Body of pancreas (tissue), 4 donors: ENCODE measurements around the gene GULP1.

Experiments used
- POLR2A ChIP-seq, 3 donors: fragments of 450-650 bp; IDR thresholded peaks; one replicate each; pipeline ENCODE4 v1.6.1; 2016; ENCODE audit warnings: antibody characterized with exemption in 3 of 3, mild to moderate bottlenecking in 2 of 3
- TF ChIP-seq, protein P1 (sequence below), 7 experiments: fragments of 450-650 bp in 4 of 7; fragments of 200-600 bp in 3 of 7; sonication (generic) in 3 of 7; IDR thresholded peaks; one replicate each; pipeline ENCODE4 v1.5.1; 2016 to 2019; ENCODE audit warnings: antibody characterized with exemption in 7 of 7

DNA sequence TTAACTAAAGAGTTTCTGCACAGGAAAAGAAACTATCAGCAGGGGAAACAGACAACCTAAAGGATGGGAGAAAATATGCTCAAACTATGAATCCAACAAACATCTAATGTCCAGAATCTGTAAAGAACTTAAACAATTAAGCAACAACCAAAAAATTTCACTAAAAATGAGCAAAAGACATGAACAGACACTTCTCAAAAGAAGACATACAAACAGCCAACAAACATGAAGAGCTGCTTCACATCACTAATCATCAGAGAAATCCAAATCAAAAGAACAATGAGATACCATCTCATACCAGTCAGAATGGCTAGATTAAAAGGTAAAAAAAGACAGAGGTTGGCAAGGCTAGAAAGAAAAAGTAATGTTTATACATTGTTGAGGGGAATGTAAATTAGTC is 8.8 kb upstream of the GULP1 start:
- TF ChIP-seq, protein P1, sequence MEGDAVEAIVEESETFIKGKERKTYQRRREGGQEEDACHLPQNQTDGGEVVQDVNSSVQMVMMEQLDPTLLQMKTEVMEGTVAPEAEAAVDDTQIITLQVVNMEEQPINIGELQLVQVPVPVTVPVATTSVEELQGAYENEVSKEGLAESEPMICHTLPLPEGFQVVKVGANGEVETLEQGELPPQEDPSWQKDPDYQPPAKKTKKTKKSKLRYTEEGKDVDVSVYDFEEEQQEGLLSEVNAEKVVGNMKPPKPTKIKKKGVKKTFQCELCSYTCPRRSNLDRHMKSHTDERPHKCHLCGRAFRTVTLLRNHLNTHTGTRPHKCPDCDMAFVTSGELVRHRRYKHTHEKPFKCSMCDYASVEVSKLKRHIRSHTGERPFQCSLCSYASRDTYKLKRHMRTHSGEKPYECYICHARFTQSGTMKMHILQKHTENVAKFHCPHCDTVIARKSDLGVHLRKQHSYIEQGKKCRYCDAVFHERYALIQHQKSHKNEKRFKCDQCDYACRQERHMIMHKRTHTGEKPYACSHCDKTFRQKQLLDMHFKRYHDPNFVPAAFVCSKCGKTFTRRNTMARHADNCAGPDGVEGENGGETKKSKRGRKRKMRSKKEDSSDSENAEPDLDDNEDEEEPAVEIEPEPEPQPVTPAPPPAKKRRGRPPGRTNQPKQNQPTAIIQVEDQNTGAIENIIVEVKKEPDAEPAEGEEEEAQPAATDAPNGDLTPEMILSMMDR (IDR thresholded peaks at IDR 0.05): no peak
- TF ChIP-seq POLR2A (IDR thresholded peaks at IDR 0.05): no peak
